Activated CD8-positive, alpha-beta memory T cell treated with anti-CD3 and anti-CD28 coated beads, Interleukin-2, amount 50 U/mL, for 48 hours (primary cell): ENCODE measurements around the gene C6orf15.
"Not testable (repeated sequence)": the region's sequence is repeated elsewhere in the genome, so short reads cannot be mapped to it uniquely, and the experiment has no call there.

Source experiments
- DNase-seq: peaks from one replicate; pipeline ENCODE4 v3.0.0-alpha.2; 2020

C6orf15 gene

GRCh38 chr6:31098449-31098938 lies 13.9 kb downstream of the C6orf15 start:
- no peak for DNase-seq

DNA sequence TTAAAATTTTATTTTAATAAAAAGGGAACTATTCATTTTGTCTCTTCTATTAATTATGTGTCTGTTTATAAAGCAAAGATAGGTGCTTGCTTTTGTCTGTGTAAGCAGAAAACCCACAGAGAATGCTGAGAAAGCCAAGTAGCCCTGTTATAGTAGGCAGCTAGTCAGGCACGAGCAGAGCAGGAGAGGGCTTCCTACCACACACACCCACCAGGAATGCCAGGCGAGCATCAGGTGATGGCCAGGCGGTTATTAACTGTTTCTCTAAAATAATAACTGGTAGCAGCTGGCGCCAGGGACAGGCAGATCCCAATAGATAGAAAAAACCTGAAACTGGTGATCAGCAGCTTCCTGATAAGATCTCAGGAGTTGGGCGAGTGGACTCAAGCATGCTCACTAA lies 15.7 kb downstream of the C6orf15 start:
- no peak for DNase-seq

GRCh38 chr6:31096215-31096614 lies 16.2 kb downstream of the C6orf15 start:
- no peak for DNase-seq

DNA sequence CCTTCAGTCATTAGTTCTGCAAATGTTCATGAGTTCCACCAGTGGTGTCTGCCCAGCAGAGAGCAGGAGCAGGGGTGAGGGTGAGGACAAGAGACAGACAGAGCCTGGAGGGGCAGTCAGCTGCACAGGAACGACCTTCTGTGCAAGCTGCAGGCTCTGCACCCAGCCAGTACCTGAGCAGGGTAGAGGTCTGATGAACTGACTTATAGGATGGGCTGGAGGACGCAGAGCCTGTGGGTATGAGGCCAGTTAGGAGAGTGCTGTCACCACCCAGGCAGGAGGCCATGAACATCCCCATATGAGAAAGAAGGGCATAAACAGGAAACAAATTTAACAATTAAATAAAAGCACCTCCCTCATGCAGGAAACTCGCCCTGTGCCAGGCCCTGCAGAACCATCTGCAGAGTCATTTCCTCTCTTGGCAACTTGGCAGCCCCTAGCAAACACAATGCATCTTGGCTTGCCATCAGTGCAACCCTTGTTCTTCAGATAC lies 17.9 kb downstream of the C6orf15 start:
- peak; percentile 59 for DNase-seq

GRCh38 chr6:31092769-31093505 lies 19.4 kb downstream of the C6orf15 start:
- no peak for DNase-seq

DNA sequence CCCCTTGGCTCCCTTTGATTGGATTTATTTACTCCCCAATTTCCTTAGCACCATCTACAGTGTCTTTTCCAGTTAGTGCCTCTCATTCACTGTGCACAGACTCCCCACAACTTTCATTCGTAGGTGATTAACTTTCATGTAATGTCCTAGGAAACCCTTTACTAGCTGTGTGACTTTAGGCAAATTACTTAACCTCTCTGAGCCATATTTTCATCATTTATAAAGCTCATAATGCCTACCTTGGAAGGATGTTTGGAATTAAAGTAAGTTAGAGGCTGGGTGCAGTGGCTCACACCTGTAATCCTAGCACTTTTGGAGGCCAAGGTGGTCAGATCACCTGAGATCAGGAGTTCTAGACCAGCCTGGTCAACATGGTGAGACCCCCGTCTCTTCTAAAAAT lies 20.1 kb downstream of the C6orf15 start:
- DNase-seq, result no peak

GRCh38 chr6:31091680-31092079 lies 20.7 kb downstream of the C6orf15 start:
- no peak for DNase-seq

DNA sequence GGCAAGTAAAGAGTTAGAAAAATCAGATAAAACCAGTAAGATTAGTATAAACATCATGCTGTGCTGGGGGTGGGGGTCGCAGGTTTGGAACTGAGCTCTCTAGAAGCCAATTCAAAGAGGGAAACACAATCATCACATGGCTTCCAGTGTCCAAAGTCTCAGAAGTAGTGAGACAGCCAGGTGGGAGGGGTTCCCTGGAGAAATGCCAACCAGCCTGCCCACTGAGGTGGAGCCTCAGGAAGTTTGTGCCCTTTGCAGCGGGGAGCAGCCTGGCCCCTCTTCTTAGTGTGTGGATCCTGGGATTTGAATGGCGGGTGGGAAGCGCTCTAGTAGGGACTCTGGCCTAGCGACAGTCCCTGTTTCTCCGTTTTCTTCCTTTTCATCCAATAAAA lies 21.4 kb downstream of the C6orf15 start:
- DNase-seq, result no peak

- no peak for DNase-seq
These were observed 22.0 kb downstream of the C6orf15 start for GRCh38 chr6:31090275-31090972.

- peak; percentile 97 for DNase-seq
These were observed 24.8 kb downstream of the C6orf15 start for GRCh38 chr6:31087494-31088089.

DNA sequence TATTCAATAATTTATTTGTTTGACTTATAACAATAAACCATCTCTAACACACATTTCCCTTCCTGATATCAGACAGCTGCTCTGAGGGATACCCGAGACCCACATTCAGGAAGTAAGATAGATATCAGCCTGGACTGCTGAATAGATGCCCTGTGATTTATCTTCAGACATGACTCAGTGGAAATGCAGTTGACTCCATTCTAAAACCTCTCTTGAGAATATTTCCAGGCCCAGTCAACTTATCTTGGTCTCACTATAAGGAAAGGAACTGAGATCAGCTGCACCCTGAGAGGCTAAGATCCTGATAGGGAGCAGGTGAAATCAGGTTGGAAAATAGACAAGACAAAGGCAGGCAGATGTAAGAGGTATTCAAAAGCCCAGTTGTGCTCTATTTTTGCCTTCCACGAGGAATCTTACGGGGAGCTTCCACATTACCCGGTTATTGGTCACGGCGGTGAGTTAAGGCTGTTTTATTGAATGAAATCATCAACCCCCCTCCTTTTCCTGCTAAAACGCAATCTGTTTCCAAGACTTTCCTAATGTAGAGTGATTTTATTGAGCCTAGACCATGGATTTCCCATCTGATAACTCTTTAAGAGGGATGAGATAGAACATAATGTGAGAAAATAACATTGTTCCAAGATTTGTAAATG lies 25.5 kb downstream of the C6orf15 start:
- no peak for DNase-seq

DNA sequence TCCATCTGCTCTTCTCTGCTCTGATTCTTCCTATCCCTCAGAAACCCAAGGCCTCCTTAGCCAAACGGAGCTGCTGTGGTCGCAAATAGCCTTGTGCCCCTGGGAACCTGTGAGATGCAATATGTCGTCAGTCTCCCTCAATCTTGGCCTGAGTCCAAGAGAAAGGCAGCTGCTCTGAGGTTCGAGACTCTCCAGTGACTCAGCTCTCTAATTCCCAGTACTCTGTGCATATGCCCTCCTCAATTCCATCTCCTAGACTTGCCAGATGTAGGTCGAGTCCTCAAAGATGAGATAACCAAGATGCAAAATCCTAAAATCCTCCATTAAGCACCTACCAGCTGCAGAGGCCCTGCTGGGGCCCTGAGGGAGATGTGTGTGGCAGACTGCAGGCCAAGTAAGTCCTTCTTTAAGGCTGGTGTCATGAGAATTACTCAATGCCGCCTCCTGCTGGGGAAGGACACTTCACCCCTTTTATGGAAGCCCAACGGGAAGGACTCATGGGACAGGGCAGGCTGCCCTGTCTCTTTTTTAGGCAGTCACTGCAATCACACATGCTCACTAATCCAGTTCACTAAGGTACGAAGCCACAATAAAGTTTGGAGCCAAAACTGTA lies 28.5 kb downstream of the C6orf15 start:
- DNase-seq, result peak; percentile 72

DNA sequence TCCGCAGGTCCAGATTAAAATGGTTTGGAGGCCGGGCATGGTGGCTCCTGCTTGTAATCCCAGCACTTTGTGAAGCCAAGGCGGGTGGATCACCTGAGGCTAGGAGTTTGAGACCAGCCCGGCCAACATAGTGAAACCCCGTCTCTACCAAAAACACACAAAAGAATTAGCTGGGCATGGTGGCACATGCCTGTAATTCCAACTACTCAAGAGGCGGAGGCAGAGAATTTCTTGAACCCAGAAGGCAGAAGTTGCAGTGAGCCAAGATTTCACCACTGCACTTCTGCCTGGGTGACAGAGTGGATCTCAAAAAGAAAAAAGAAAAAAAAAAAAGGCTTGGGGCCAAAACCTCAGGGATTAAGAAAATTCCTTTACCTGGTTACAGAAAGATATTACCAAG lies 30.5 kb downstream of the C6orf15 start:
- no peak for DNase-seq

DNA sequence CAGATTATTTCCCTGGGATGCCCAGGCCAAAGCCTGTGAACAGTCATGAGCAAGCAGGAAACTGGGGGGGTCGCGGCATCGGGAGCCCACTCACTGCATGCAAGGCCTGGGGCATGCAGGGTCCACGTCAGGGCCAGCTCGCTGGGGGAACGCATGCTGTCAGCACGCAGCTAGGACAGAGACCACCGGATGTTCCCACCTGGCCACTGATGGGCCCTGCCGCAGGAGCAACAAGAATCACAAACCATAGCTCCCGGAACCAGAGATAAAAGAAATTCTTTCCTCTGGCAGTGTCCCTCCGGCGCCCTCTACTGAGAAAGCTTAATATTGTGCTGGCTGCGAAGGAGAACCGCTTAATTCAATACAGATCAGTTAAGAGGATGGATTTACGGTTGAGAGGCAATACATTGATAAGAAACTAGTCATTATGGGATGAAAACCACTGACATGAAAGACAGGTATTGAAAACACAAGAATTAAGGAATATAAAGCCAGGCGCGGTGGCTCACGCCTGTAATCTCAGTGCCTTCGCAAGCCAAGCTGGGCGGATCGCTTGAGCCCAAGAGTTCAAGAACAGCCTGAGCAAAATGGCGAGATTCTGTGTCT lies 32.6 kb downstream of the C6orf15 start:
- peak; percentile 73 for DNase-seq

GRCh38 chr6:31076611-31077010 lies 35.8 kb downstream of the C6orf15 start:
- no peak for DNase-seq

- DNase-seq, result no peak
These were observed 36.8 kb downstream of the C6orf15 start for GRCh38 chr6:31075528-31075927.

GRCh38 chr6:31074401-31074800 lies 38.0 kb downstream of the C6orf15 start:
- DNase-seq, result no peak

- DNase-seq, result no peak
These were observed 41.6 kb downstream of the C6orf15 start for GRCh38 chr6:31070711-31071197.

GRCh38 chr6:31068669-31069340 lies 43.6 kb downstream of the C6orf15 start:
- DNase-seq, result peak; percentile 81

GRCh38 chr6:31067891-31068668 lies 44.3 kb downstream of the C6orf15 start:
- DNase-seq, result not testable (repeated sequence)

GRCh38 chr6:31067028-31067427 lies 45.3 kb downstream of the C6orf15 start:
- DNase-seq, result not testable (repeated sequence)
